ENCODE measurements around the gene AKR1C2.
"Not testable (repeated sequence)": the region's sequence is repeated elsewhere in the genome, so short reads cannot be mapped to it uniquely, and the experiment has no call there.

The AKR1C2 gene

GRCh38 chr10:5023177-5023805 lies 19.6 kb upstream of the AKR1C2 start:
- no peak for DNase-seq

GRCh38 chr10:5021624-5022290 lies 18.1 kb upstream of the AKR1C2 start:
- DNase-seq, result not testable (repeated sequence)

- not testable (repeated sequence) for DNase-seq
These were observed 16.3 kb upstream of the AKR1C2 start for GRCh38 chr10:5019770-5020612.

DNA sequence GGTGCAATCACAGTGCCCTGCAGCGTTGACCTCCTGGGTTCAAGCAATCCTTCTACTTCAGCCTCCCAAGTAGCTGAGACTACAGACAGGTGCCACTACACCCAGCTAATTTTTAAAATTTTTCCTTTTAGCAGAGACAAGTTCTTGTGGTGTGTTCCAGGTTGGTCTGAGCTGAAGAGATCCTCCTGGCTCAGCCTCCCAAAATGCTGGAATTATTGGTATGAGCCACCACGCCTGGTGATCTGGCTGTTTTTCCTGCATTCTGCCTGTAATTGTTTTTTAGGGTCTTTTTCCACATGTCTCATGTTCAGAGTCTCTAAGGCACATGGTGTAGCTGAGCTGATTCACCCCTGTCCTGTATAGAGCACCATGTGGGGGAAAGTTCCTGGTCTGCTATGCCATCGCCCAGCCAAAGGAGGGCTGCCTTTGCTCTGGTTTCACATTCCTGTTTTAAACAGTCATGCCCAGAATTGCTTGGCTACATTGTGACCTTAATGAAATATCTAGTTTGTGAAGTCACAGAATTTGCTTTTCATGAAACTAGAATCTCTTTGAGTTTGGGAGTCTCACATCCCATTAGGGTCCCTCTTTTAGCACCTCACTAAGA lies 15.1 kb upstream of the AKR1C2 start:
- DNase-seq, result peak; percentile 49

DNA sequence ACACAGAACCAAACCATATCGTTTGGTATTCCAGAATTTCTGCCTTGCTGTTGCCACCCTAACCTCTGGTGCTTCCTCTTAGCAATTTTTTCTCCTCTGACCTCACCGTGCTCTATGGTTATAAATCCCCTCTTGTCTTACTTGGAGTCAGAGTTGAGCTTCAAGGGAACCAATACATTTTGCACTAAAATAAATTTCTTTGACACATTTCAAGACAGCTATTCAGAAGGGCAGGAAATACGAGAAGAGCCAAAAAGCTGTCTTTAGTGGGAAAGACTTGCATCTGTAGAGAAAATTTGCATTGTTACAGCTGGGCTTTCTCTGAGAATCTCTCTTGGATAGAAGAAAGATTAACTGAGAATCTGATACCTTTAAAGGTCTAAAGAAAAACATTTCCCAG lies 14.5 kb upstream of the AKR1C2 start:
- DNase-seq, result no peak

DNA sequence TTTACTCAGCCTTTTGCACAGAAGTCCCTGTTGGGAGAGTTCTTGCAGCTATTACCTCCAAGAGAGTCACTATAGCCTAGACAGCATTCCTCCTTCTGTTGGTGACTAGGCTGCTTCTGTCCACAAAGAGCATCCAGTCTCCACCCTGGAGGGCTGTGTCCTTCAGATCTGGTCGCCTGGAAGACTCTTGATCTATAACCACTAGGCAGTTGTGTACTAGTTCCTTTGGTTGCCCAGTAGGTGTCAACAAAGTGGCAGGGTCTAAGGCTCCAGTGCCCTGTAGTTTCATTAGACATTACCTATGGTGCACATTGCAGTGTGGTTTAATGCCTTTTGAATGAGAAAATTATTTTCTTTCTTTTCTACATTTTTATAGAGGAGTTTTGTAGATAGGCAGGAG lies 11.3 kb upstream of the AKR1C2 start:
- no peak for DNase-seq

DNA sequence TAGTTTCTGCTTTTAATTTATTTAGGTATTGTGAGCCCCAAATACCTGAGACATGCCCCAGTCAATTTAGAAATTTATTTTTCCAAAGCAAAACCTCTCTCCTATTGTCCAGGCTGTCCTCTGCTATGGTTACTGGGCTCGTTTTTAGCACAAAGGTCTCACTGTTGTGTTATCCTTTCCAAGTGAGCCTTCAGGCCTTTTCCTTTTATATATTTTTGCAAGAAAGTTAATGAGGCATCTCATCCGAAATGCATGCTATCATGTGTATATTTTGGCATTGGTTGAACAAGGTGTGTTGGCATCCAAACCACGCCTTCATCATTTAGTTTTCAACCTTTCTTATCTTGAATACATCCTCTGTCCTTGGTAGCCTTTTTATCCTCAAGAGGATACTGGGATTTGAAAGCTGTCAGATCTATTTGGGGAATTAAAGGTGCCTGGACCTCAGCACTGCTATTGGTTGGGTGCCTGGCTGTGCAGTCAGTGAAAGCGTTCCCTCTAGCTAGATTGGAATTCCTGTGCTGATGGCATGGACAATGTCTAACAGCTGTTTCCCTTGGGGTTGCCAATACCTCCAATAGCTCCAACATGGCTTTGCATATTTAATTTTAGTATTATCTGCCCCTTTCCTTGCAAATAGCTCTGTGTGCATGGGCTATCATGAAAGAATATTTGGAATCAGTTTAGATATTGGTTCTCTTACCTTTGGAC lies 10.7 kb upstream of the AKR1C2 start:
- not testable (repeated sequence) for DNase-seq

DNA sequence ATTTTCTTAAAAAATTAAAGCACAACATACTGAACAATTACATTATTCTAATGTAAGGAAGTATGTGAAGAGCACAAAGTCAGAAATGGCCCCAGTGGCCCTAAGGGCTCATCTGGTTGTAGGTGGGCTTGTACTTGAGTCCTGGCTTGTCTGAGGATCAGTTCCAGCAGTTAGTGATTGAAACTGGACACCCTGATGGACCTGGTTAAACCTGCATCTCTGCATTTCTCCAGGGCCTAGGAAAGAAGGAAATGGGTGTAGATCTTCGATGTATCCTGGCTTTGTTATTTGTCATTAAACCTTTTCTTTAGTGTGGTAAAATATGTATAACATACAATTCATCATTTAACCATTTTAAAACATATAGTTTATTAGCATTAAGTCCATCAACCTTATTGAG lies 9.7 kb upstream of the AKR1C2 start:
- no peak for DNase-seq

DNA sequence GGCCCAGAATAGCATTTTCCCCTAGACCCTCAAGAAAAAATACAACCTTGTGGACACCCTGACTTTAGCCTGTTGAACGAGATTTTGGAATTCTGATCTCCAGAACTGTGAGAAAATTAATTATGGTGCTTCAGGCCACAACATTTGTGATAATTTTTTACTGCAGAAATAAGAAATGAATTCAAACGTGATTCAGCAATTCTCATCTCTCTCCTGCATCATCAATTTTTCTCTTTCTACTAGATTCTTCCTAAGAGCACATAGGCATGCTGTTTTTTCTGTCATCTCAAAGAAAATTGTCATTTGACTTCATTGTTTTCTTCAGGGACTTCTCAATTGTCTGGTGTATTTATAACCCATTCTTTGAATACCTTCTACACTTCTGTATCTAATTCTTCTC lies 8.9 kb upstream of the AKR1C2 start:
- DNase-seq, result no peak

DNA sequence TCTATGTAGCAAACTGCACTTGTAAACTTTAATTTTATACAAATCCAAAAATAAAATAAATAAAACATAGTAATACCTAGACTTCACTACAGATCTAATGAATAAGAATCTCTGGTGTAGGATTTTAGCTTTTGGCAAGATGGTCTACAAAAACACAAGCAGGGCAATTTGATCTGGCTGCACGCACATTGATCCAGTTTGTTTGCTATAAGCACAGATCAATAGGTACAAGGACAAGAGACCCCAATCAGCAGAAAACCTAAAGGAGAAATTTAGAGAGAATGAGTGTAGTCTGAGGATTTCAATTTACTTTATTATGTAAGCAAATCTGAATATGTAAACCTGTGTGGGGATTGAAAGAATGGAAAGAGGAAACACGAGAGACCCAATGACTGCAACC lies 7.7 kb upstream of the AKR1C2 start:
- DNase-seq, result not testable (repeated sequence)

GRCh38 chr10:5010043-5010442 lies 6.4 kb upstream of the AKR1C2 start:
- not testable (repeated sequence) for DNase-seq

DNA sequence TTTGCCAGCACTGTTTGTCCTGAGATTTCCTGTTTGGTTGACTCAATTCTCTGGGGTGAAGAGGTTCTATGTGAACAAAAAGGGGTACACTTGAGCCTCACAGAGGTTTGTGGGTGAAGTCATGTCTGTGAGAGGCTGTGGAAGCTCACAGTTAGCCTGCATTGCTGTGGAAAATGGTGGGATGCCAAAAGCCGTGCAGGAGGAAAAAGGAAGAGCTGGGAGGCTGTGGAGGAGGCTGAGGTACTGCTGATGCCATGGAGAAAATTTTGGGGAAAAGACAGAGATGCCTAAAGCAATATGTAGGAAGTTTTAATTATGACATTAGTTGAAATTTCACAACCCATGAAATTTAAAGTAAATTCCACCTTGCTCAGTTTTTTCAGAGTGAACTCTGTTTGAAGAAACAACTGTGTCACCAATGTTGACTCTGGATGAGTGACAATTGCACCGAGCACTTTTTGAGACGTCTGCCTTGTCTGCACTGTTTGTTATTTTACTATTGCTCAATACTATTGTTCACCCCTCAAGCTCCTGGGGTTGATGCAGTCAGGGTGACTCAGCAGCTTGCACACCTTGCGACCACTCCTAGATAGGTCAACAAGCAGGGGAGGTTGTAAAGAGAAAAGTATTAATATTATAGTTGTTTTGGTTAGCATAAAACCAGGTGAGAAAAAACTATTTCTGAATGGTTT lies 5.3 kb upstream of the AKR1C2 start:
- DNase-seq, result not testable (repeated sequence)

GRCh38 chr10:5004501-5004900 lies 844 bp upstream of the AKR1C2 start:
- not testable (repeated sequence) for DNase-seq

GRCh38 chr10:5004030-5004385 lies 351 bp upstream of the AKR1C2 start:
- not testable (repeated sequence) for DNase-seq

GRCh38 chr10:5002013-5002727 lies 1.5 kb downstream of the AKR1C2 start:
- no peak for DNase-seq

GRCh38 chr10:4998671-4999070 lies 5.0 kb downstream of the AKR1C2 start:
- no peak for DNase-seq

- DNase-seq, result not testable (repeated sequence)
These were observed 9.4 kb downstream of the AKR1C2 start for GRCh38 chr10:4994260-4994659.

- not testable (repeated sequence) for DNase-seq
These were observed 11.1 kb downstream of the AKR1C2 start for GRCh38 chr10:4992564-4992963.

GRCh38 chr10:4991463-4991862 lies 12.2 kb downstream of the AKR1C2 start:
- DNase-seq, result not testable (repeated sequence)

- DNase-seq, result no peak
These were observed 13.4 kb downstream of the AKR1C2 start for GRCh38 chr10:4990217-4990616.

GRCh38 chr10:4988000-4988641 lies 15.5 kb downstream of the AKR1C2 start:
- DNase-seq, result not testable (repeated sequence)

Measured in fibroblast of skin of right biceps (primary cell).